GM18499 (cell line): ENCODE results near the gene SOS1.

Experiments
- ATAC-seq: cut with Tn5 transposase; IDR thresholded peaks from one replicate; pipeline ENCODE4 v1.9.1; 2021; ENCODE audit warnings: moderate number of reproducible peaks; ENCODE audit not compliant: insufficient read depth, unreplicated experiment

Gene SOS1

DNA sequence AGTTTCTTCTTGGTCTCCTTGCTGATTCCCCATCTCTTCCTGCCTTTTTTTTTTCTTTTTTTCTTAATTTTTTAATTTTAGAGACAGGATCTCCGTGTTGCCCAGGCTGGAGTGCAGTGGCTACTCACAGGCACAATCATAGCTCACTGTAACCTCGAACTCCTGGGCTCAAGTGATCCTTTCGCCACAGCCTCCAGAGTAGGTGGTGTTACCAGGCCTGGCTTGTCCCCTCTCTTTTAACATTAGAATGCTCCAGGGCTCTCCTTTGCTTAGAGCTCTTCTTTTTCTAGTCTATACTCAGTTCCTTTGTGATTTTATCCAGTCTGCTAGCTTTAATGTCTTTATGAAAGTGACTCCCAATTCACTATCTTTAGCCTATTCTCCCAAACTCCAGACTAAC, 141.9 kb downstream of the SOS1 start:
- ATAC-seq = no peak

DNA sequence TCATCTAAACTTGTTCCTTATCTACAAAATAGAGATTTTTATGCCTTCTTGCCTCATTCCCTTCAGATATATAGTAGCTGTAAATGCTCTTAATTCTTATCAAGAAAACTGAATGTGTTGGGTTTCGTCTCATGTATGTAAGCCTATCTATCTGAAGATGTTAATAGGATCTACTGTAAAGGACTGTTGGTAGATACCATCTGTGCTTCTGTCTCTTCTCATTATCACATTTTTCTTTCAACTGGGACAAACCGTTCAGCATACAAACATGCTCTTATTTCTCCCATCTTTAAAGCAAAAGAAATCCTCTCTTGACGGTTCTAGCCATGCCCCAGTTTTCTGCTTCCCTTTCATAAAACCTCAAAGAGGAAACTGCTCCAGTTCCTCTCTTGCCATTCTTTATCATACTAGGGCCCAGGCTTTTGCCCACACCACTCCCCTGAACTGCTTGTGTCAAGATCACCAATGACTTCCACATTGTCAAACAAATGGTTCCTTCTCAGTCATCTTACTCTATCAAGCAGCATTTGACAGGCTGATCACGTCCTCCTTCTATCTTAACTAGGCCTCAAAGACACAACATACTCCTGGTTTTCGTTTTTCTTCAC, 142.5 kb downstream of the SOS1 start:
- no peak for ATAC-seq

DNA sequence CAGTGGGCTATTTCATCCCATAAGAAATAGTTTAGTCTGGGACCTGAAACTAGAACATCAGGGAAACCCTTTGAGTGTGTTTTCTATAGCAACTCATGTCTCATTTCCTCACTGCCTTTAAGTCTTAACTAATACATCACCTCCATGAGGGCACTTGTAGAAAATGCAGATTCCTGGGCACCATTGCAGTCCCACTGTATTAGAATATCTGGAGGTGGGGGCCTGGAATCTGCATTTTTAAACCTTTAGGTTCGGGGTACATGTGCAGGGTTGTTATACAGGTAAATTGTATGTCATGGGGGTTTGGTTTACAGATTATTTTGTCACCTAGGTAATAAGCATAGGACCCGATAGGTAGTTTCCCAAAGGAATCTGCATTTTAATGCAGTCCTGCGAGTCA, 143.8 kb downstream of the SOS1 start:
- ATAC-seq = no peak

DNA sequence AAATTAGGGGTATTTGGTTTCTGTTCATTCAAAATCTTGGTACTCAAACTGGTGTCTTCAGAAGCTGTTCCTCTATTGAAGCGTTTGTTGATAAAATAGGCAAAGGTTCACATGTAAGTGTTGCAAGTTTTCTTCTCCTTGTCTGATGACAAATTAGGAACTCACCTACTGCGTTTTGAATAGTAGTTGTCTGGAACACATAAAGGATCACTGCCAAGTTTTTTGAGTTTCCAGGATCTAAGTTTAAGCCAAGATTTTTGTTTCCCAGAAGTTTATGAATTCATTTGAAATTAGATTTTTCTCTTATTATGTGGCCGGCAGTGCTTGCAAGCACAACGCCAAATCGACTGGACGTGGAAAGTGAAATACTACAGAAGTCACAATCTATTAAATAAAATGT, 145.8 kb downstream of the SOS1 start:
- no peak for ATAC-seq

DNA sequence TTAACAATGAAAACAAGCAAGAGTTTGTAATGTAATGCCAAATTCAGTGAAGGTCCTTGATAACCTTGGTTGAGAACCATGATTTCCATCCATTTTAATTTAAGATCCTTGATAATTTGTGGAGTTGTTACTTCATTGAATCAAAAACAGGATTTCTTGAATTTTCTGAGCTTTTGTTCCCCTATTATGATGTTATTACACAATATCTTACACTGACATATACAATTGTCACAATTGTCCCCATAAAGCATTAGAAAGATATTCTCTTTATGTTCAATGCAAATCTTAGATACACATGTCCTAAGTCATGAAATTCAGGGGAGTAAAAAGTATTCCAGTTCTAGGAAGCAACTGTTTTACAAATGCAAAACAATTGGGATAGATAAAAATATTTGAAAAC, 147.6 kb downstream of the SOS1 start:
- ATAC-seq = no peak

DNA sequence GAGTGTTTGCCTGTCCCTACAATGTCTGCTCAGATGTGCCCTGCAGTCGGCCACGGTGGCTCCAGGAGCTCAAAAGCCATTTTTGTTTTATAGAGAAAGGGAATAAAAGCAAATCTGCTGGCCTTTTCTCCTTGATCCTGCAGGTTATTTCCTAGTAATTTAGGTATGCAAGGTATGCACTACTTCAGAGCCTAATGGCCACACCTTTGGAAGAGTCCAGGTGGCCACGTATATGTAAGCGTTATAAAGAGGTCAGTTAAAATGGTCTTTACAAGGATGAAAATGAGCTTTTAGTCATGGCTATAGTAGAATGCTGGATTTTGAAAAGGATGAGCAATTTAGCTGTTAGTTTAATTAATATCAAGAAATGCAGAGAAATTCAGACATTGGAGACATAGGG, 149.5 kb downstream of the SOS1 start:
- ATAC-seq = no peak

DNA sequence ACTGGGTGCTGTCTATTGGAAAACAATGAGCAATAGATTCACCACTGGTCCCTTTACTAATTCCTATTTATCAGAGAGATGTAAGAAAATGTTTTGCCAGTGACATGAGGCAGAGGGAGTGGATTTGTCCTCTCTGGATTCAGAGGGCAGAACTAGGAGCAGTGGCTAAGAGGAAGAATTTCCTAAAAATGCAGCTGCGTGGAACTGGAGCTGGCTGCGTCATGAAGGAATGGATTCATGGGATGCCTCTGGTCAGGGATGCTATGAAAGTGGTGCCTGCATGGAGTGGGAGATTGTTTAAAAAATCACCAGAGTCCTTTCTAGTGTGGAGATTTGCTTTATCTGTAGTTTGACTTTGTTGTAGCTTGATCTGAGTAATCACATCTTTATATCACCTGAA, 152.8 kb downstream of the SOS1 start:
- no peak for ATAC-seq

DNA sequence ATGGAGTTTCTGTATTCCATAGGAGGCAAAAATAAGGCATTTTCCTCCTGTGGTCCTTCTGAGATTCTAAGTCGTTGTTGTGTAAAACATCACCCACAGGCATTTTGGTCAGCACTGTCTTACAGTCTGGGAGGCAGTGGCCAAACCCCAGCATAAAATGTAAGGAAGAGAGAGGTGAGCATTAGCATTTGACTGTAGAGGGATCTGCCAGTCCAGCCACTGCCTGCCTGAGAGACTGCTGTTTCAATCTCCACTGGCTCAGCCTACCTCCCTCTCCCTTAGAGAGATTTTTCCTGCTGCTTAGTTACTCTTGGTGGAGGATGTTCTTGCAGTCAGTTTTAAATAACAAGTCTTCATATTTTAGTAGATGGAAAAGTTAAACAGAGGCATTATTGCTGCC, 154.2 kb downstream of the SOS1 start:
- no peak for ATAC-seq

DNA sequence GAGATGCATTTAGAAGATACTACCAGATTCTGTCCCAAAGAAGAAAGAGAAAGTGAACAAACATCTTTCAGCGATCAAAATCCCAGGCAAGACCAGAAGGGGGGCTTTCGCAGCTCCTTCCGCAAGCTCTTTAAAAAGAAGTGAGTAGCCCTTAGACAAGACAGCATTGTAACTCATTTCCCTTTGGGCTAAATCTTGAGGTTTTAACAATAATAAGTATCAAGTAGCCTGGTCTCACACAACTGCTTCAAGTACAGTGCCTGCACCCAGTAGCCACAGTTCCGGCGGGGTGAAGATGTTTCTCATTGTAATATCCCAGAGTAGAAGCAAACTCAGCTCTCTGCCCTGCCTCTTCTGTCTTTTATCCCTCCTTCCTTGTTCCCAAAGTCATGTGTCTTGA, 154.8 kb downstream of the SOS1 start:
- ATAC-seq = no peak

DNA sequence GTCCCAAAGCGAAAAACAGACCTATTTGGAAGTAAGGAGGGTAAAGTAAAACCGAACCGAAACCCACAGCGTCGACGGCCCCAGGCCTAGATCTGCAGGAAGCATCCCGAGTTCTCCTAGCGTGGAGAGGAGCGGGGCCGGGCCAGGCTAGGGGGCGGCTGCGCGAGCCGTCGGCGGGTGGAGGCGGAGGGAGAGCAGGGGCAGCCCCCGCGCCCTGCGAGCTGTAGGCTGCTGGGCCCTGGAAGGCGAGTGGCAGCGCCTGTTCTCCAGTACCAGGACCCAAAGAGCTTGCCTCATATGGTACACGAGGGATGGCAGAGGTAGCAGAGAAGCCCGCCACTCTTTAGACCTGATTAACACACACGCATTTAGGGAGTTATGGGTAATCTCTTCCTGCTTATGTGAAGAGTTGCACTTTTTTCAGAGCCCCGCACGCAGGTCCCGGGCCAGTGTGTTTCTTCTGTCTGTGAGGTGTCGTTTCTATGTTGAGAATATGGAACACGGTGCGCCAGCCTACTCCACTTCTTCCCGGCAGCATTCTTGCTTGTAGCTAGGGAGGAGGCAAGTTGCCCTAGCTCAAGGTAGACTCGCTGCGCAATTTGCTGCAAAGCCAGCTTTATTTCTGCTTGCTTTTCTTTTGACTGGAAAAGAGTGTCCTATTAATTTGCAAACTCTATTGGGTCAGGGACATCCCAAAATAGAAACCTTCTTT, 160.1 kb downstream of the SOS1 start:
- no peak for ATAC-seq

DNA sequence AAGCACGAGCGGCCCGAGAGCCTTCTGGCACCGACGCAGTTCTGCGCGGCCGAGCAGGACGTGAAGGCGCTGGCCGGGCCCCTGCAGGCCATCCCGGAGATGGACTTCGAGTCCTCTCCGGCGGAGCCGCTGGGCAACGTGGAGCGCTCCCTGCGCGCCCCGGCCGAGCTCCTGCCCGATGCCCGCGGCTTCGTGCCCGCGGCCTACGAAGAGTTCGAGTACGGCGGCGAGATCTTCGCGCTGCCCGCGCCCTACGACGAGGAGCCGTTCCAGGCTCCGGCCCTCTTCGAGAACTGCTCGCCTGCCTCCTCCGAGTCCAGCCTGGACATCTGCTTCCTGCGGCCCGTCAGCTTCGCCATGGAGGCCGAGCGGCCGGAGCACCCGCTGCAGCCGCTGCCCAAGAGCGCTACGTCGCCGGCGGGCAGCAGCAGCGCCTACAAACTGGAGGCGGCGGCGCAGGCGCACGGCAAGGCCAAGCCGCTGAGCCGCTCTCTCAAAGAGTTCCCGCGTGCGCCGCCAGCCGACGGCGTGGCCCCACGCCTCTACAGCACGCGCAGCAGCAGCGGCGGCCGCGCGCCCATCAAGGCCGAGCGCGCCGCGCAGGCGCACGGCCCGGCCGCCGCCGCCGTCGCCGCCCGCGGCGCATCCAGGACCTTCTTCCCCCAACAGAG, 160.8 kb downstream of the SOS1 start:
- ATAC-seq = peak; percentile 45

DNA sequence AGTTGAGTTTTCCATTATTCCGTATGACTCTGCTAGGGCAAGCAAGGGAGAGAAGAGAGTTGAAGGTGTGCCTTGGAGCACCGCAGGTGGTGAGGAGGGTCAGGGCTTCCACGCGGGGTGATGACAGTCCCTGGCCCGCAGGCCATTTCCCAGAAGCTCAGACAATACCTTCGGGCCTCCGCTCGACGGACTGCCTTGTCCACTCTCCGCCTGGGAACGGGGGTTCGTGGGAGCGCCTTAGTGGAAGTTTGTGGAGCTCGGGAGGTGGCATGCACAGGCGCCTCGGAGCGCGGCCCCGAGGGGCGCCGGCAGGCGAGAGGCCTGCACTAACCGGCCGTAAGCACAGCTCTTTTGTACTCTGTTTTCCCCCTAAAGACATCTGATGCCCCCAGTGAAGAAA, 161.4 kb downstream of the SOS1 start:
- ATAC-seq = no peak

DNA sequence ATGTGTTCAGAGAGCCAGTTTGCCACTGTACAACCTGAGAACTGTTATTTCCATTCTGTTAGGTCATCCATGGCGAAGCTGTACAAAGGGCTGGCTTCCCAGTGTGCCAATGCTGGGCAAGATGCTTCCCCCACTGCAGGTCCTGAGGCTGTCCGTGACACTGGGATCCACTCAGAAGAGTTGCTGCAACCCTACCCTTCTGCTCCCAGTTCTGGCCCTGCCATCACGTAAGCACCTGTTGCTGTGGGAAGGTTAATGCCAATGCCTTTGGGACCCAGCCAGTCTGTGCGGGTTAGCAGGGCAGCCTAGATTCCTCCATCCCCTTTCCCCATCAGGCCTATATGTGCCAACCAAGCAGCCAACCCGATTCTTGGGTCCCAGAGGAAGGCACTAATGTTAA, 162.9 kb downstream of the SOS1 start:
- no peak for ATAC-seq

DNA sequence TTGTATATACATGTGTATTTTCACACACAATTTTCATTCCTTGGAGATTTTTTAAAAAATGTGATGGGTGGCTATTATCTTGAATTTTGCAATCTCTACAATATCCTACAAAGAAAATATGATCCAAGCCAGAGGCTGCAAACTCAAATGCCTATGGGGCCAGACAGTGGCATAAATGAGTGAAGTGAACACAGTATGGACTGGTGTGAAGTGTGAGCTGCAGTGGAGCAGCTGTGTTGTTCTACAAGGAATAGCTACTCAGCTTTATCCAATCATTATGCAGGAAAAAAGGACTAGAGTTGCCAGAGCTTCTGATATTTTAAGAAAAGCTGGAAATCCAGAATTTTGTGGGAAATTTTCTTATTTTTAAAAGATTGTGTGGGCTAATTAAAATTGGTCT, 169.1 kb downstream of the SOS1 start:
- ATAC-seq = no peak

DNA sequence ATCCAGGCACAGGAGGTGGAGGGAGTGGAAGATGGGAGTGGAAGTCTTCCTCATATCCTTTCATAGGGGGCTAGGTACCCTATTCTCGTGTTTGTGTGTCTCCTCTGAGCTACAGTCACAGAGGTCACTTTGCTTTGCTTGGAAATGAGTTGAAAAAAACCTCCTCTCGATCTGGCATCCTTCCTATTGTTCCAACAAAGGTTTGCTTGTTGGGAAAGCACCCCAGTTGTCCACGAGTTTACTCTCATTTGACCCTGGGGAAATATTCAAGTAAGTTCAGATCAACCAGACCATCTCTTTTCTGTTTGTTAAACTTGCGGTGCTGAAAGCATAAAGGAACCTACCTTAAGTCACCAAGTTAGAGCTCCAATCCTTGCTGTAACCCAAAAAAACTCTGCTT, 171.9 kb downstream of the SOS1 start:
- ATAC-seq = no peak

DNA sequence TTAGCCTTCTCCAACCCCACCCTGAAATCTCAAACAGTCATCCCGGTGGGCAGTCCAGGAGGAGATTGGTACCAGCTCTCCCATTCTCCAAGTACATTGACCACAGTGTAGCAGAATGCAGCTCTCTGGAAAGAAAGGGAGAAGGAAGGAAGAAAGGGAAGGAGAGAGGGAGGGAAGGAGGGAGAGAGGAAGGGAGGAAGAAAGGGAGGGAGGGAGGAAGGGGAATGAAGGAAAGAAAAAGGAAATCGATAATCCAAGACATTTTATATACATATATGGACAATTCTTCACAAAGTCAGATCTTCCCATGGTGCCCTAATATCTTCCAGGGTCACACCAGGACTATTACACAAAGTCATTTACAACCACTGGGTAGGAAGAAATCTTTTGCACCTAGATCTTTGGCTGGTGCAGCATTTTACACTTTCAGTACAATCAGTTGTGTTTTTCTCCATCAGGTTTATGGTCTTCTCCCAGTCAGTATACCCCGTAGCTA, 172.4 kb downstream of the SOS1 start:
- ATAC-seq = no peak

DNA sequence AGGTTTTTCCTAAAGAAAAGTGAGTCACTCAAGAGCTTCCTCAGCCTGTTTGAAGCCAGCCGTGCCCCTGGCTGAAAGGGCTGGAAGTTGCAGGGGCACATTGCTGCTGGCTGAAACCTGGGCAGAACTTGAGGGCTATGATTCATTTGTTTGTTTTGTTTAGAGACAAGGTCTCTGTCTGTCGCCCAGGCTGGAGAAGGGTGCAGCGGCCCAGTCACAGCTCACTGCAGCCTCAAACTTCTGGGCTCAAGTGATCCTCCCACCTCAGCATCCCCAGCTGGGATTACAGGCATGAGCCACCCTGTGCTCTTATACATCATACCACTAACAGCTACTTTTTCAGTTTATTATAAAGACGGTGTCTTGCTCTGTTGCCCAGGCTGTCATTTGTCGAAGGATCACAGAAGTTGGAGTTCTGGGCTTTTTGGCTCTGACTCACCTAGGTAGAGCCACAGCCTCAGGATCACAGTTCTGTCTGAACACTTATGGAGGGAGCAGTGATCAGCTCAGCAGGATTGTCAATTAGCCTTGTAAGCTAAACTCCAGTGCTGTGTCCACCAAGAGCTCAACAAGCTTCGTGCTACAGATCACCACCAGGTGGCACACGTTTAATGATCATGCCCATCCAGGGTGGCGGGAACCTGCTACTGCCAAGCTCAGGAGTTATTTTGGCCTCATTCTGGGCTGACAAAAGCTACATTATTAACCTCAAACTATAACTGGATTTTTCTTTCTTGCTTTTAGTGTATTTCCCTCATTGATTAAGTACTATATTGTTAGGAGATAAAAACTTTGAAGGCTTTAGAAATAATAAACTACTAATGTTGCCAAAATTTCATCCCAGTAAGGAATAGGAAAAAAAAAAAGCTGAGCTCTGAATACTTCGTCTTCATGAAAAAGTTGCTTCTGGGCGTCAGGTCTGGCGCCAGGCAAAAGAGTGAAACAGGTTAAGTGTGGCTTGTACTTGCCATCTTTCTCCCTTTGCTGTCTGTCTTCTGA, 173.3 kb downstream of the SOS1 start:
- ATAC-seq = no peak

DNA sequence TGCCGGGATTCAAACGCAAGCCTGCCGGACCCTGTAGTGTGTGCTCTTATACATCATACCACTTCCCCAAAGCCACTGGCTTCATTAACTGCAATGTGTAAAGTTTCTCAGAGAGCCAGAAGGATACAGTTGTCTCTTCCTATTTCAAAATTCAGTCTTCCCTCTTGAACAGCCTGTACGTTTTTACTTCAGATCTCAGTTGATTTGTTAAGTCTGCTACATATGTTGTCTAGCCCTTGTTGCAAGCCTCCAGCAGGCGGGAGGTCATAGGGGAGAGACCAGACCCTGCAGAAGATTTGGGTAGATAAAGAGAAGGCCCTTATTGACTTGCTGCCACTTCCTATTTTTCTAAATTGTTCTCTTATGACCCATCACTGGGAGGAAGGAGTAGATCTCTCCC, 174.9 kb downstream of the SOS1 start:
- no peak for ATAC-seq

DNA sequence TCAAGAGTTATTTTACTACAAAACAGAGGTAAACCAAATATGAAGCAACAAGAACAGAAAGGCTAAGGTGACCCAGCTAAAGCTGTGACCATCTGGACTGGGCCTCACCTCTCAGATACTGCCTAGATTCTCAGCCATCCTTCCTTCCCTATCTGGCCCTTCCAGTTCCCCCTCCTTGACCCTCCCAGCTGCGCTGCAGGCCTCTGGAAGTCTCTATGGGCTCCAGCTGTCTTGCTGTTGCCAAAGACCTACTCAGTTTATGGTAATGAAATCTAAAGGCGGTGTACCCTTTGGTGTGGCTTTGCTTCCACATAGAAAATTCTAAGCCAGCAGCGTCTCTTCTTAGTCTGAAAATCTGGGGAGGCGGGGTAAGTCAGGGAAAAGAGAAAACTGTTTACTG, 175.5 kb downstream of the SOS1 start:
- ATAC-seq = no peak

DNA sequence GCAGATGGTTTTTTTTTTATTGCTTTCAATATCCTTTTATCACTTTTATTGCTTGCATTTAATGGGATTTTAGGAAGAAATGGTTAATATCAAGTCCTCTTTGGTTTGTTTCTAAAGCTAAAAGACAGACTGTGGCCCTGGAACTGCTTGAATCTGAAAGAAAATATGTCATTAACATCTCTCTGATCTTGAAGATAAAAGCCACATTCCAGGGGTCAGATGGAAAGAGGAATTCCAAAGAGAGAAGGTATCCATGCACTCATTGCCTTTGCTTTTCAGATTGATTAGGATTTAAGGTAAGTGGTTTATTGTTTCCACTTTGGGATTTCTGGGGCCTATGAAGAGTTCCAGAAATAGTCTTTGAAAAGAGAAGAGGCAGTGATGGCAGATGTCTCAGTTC, 177.1 kb downstream of the SOS1 start:
- no peak for ATAC-seq

DNA sequence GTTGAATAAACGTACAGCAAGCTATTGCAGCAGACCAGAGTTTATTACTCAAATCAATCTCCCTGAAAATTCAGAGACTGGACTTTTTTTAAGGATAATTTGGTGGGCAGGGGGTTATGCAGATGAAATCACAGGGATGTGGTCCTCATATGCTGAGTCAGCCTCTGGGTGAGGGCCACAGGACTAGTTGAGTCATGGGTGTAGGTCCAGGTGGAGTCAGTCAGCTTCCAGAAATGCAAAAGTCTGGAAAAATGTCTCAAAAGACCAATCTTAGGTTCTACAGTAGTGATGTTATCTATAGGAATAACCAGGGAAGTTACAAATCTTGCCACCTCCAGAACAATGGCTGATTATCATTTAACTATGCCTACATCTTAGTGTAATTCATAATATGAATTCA, 180.1 kb downstream of the SOS1 start:
- no peak for ATAC-seq
